ENCODE results near the gene VNN1. TPM values are rescaled to one million over a fixed set of nuclear protein-coding genes. Genes with fewer than 3 reads are reported as not detected.
"Not testable (repeated sequence)": the region's sequence is repeated elsewhere in the genome, so short reads cannot be mapped to it uniquely, and the experiment has no call there.

The VNN1 gene
- total and polyA plus RNA-seq, 3 donors from 2014 or later = 0.16 to 0.54 (median 0.37) TPM

GRCh38 chr6:132684272-132684671, 29.6 kb downstream of the VNN1 start:
- H3K27me3 ChIP-seq = no peaks in the 10 kb centered on the region
- intact Hi-C loops (cut with DNase I; ENCODE audit: low total_unique reads) = no loop called here
- no peaks in the 10 kb centered on the region for H3K9me3 ChIP-seq

GRCh38 chr6:132683543-132683942, 30.3 kb downstream of the VNN1 start:
- WGBS, 2 donors = 67 to 77% methylated on average over 6 of the region's 6 CpGs
- H3K27ac ChIP-seq = no peak overlapping the region
- intact Hi-C loops (cut with DNase I; ENCODE audit: low total_unique reads) = no loop called here
- no peak overlapping the region for H3K4me3 ChIP-seq
- H3K4me1 ChIP-seq = no peaks in the 10 kb centered on the region
- no peak for TF ChIP-seq POLR2A (IDR thresholded peaks at IDR 0.05)
- TF ChIP-seq CTCF (IDR thresholded peaks at IDR 0.05) = no peak
- H3K27me3 ChIP-seq = no peaks in the 10 kb centered on the region
- DNase-seq = no peak
- no peaks in the 10 kb centered on the region for H3K36me3 ChIP-seq (ENCODE audit: low read depth, missing control alignments)
- no peaks in the 10 kb centered on the region for H3K9me3 ChIP-seq

More at GRCh38 chr6:132684272-132684671, 29.6 kb downstream of the VNN1 start:
- Histone ChIP-seq H3K4me1 (no peaks in the 10 kb centered on the region), H3K36me3 (ENCODE audit: low read depth, missing control alignments) (no peaks in the 10 kb centered on the region), H3K27ac (no peak overlapping the region), H3K4me3 (no peak overlapping the region)
- DNase-seq = no peak
- TF ChIP-seq CTCF (IDR thresholded peaks at IDR 0.05) = no peak
- TF ChIP-seq POLR2A (IDR thresholded peaks at IDR 0.05) = no peak
- WGBS, 2 donors = 87 to 89% methylated on average over 6 of the region's 6 CpGs

- DNase-seq; H3K36me3 ChIP-seq (ENCODE audit: low read depth, missing control alignments); H3K4me3 ChIP-seq; H3K4me1 ChIP-seq; intact Hi-C loops (cut with DNase I; ENCODE audit: low total_unique reads); H3K27ac ChIP-seq; H3K27me3 ChIP-seq; H3K9me3 ChIP-seq: not testable (repeated sequence)
These were observed 34.8 kb downstream of the VNN1 start for GRCh38 chr6:132679094-132679493.

- TF ChIP-seq CTCF (IDR thresholded peaks at IDR 0.05) (no peak), POLR2A (IDR thresholded peaks at IDR 0.05) (no peak)
- H3K27ac ChIP-seq = no peak overlapping the region
- H3K27me3 ChIP-seq = no peaks in the 10 kb centered on the region
- no peaks in the 10 kb centered on the region for H3K4me1 ChIP-seq
- no peaks in the 10 kb centered on the region for H3K36me3 ChIP-seq (ENCODE audit: low read depth, missing control alignments)
- H3K4me3 ChIP-seq = no peak overlapping the region
- no peak for DNase-seq
- no peaks in the 10 kb centered on the region for H3K9me3 ChIP-seq
- intact Hi-C loops (cut with DNase I; ENCODE audit: low total_unique reads) = no loop called here
These were observed 38.1 kb downstream of the VNN1 start for GRCh38 chr6:132675749-132676148.

- Histone ChIP-seq H3K27me3 (no peaks in the 10 kb centered on the region), H3K27ac (no peak overlapping the region), H3K9me3 (no peaks in the 10 kb centered on the region), H3K4me1 (no peaks in the 10 kb centered on the region), H3K4me3 (no peak overlapping the region), H3K36me3 (ENCODE audit: low read depth, missing control alignments) (no peaks in the 10 kb centered on the region)
- TF ChIP-seq POLR2A (IDR thresholded peaks at IDR 0.05) (no peak), CTCF (IDR thresholded peaks at IDR 0.05) (no peak)
- 67 to 68% methylated on average over 3 of the region's 3 CpGs for WGBS, 2 donors
- DNase-seq = no peak
- intact Hi-C loops (cut with DNase I; ENCODE audit: low total_unique reads) = no loop called here
These were observed 38.9 kb downstream of the VNN1 start for GRCh38 chr6:132675002-132675401.

Data from testis (tissue), 3 donors.